IMR-90 (cell line): ENCODE results near the gene NBPF8. TPM values are rescaled to one million over a fixed set of nuclear protein-coding genes. Genes with fewer than 3 reads are reported as not detected.
"Not testable (repeated sequence)": the region's sequence is repeated elsewhere in the genome, so short reads cannot be mapped to it uniquely, and the experiment has no call there.

Source experiments
- ATAC-seq: fragments of 200-7000 bp; cut with Tn5 transposase; 2 replicates; pipeline ENCODE4 v1.9.1; 2020; ENCODE audit warnings: low read depth, mild to moderate bottlenecking, moderate library complexity
- BruUV-seq: library from RNA; stranded (reverse); fragments of 400-500 nt; replicated peaks from 2 replicates; lab custom pipeline; 2021; lab: Mats Ljungman, UMichigan
- CTCF ChIA-PET: fragments of 300-600 bp; formaldehyde crosslinking; extraction: SDS; loops from one replicate; lab custom pipeline; 2021; ENCODE audit warnings: antibody characterized with exemption; lab: Yijun Ruan, JAX
- POLR2A ChIA-PET: fragments of 300-600 bp; sonication (Branson Sonifier 250); formaldehyde crosslinking; loops from one replicate; lab custom pipeline; 2022; ENCODE audit warnings: antibody characterized with exemption; ENCODE audit not compliant: unreplicated experiment; lab: Charles Lee
- DNase-seq: peaks from one replicate; pipeline ENCODE4 v3.0.0; 2013
- H2AFZ ChIP-seq: replicated peaks from 2 replicates; pipeline ENCODE3; 2013; ENCODE audit warnings: low read length, mild to moderate bottlenecking; ENCODE audit not compliant: poor library complexity
- H2AK5ac ChIP-seq: 2 replicates; pipeline ENCODE4 v1.6.1; 2013; ENCODE audit warnings: low read depth, low read length, inconsistent platforms
- H2AK9ac ChIP-seq: replicated peaks from 2 replicates; pipeline ENCODE3; 2013; ENCODE audit warnings: mild to moderate bottlenecking, low read depth, low read length, moderate library complexity; ENCODE audit not compliant: poor library complexity
- H2BK120ac ChIP-seq: 2 replicates; pipeline ENCODE4 v1.6.1; 2013; ENCODE audit warnings: low read depth, low read length, inconsistent platforms
- H2BK15ac ChIP-seq: 3 replicates; pipeline ENCODE4 v1.6.1; 2013; ENCODE audit warnings: low read depth, low read length, inconsistent platforms
- H2BK20ac ChIP-seq: 2 replicates; pipeline ENCODE4 v1.6.1; 2013; ENCODE audit warnings: low read depth, mild to moderate bottlenecking, inconsistent platforms, low read length, moderate library complexity
- H2BK5ac ChIP-seq: 2 replicates; pipeline ENCODE4 v1.6.1; 2013; ENCODE audit warnings: mild to moderate bottlenecking, low read depth, low read length, inconsistent platforms; ENCODE audit not compliant: poor library complexity, severe bottlenecking
- H3K14ac ChIP-seq: replicated peaks from 2 replicates; pipeline ENCODE4 v1.6.1; 2013; ENCODE audit warnings: low read depth, low read length, inconsistent platforms
- H3K18ac ChIP-seq: 2 replicates; pipeline ENCODE4 v1.6.1; 2013; ENCODE audit warnings: low read depth, low read length, control low read depth
- H3K23ac ChIP-seq: 2 replicates; pipeline ENCODE4 v1.6.1; 2013; ENCODE audit warnings: low read depth, low read length, inconsistent platforms
- H3K27ac ChIP-seq: 2 replicates; pipeline ENCODE4 v1.5.1; 2013; ENCODE audit warnings: mild to moderate bottlenecking, control low read depth, low read length; ENCODE audit not compliant: insufficient read depth
- H3K27me3 ChIP-seq: 2 replicates; pipeline ENCODE4 v1.6.1; 2013; ENCODE audit warnings: low read length; ENCODE audit not compliant: control insufficient read depth, insufficient read depth
- H3K36me3 ChIP-seq: 2 replicates; pipeline ENCODE4 v1.6.1; 2013; ENCODE audit warnings: low read length, mixed read lengths; ENCODE audit not compliant: control insufficient read depth, insufficient read depth
- H3K4ac ChIP-seq: 2 replicates; pipeline ENCODE4 v1.6.1; 2013; ENCODE audit warnings: low read depth, low read length, inconsistent platforms
- H3K4me1 ChIP-seq: 2 replicates; pipeline ENCODE4 v1.6.1; 2013; ENCODE audit warnings: low read length, mixed read lengths; ENCODE audit not compliant: control insufficient read depth, insufficient read depth
- H3K4me2 ChIP-seq: 2 replicates; pipeline ENCODE4 v1.6.1; 2013; ENCODE audit warnings: low read depth, mild to moderate bottlenecking, control low read depth, low read length, moderate library complexity
- H3K4me3 ChIP-seq: 2 replicates; pipeline ENCODE4 v1.5.1; 2013; ENCODE audit warnings: low read depth, mild to moderate bottlenecking, control low read depth, low read length, moderate library complexity; ENCODE audit not compliant: insufficient read depth
- H3K56ac ChIP-seq: 2 replicates; pipeline ENCODE4 v1.6.1; 2013; ENCODE audit warnings: low read length, inconsistent platforms; ENCODE audit not compliant: insufficient read depth; ENCODE audit errors: extremely low read depth
- H3K79me1 ChIP-seq, 2 experiments: 2 replicates each; pipeline ENCODE4 v1.6.1; 2013; ENCODE audit warnings: low read length in 2 of 2, inconsistent platforms in 1 of 2, low read depth in 1 of 2
- H3K9ac ChIP-seq: 2 replicates; pipeline ENCODE4 v1.6.1; 2013; ENCODE audit warnings: low read depth, low read length, control low read depth
- H3K9me1 ChIP-seq: 2 replicates; pipeline ENCODE4 v1.6.1; 2013; ENCODE audit warnings: low read length, inconsistent platforms; ENCODE audit not compliant: insufficient read depth
- H3K9me3 ChIP-seq: 2 replicates; pipeline ENCODE4 v1.6.1; 2013; ENCODE audit warnings: low read length; ENCODE audit not compliant: control insufficient read depth, insufficient read depth
- H4K20me1 ChIP-seq: 2 replicates; pipeline ENCODE4 v1.6.1; 2013; ENCODE audit warnings: low read length, inconsistent platforms; ENCODE audit not compliant: insufficient read depth
- H4K5ac ChIP-seq: 2 replicates; pipeline ENCODE4 v1.6.1; 2013; ENCODE audit warnings: mild to moderate bottlenecking, low read depth, low read length, control low read depth
- H4K8ac ChIP-seq, 2 experiments: 2 replicates each; pipeline ENCODE4 v1.6.1; 2013; ENCODE audit warnings: low read depth in 2 of 2, low read length in 2 of 2, control low read depth in 1 of 2, inconsistent platforms in 1 of 2
- H4K91ac ChIP-seq: 2 replicates; pipeline ENCODE4 v1.6.1; 2013; ENCODE audit warnings: low read depth, low read length, inconsistent platforms; ENCODE audit not compliant: insufficient read depth
- WGBS, 2 experiments: methylation state at CpG; one replicate each; pipeline versions ENCODE4 v1.1.5 to v1.1.7; 2013; ENCODE audit warnings: missing lambda C conversion rate in 2 of 2; ENCODE audit not compliant: insufficient read length in 1 of 2; ENCODE audit errors: extremely low coverage in 2 of 2; 5-methylcytosine and 5-hydroxymethylcytosine counted together
- dilution Hi-C: fragments of 300-500 bp; cut with HindIII; formaldehyde crosslinking; loops from one replicate; pipeline ENCODE4 v1.14.3; 2018; ENCODE audit warnings: low sequenced_read_pairs; ENCODE audit not compliant: unreplicated experiment
- in situ Hi-C: fragments of 300-500 bp; cut with MboI; formaldehyde crosslinking; loops from 3 replicates; pipeline ENCODE4 v1.14.3; 2019; ENCODE audit warnings: low sequenced_read_pairs, inconsistent platforms, mixed read lengths
- intact Hi-C: fragments of 100-400 bp; cut with micrococcal nuclease; formaldehyde crosslinking; loops from 2 replicates; pipeline ENCODE4 v1.10.0; 2022
- polyA plus RNA-seq, 3 experiments: library from polyadenylated mRNA; depleted of rRNA; stranded (reverse); fragments of >200 nt; gene quantifications; 2 replicates each; pipeline ENCODE4 v1.2.3, GENCODE V29; 2012; ENCODE audit warnings: low replicate concordance in 1 of 3
- total RNA-seq: library from RNA; depleted of rRNA; stranded (reverse); fragments of >200 nt; gene quantifications from 2 replicates; pipeline ENCODE4 v1.2.3, GENCODE V29; 2012

The NBPF8 gene
- total and polyA plus RNA-seq, 2 of the 4 experiments (the other 2 are of a cell fraction) = 13.4 to 29.4 TPM

GRCh38 chr1:120414451-120414850 lies 384 bp upstream of the NBPF8 start:
- H4K20me1 ChIP-seq, H4K5ac ChIP-seq, H3K4ac ChIP-seq, in situ Hi-C loops, H3K18ac ChIP-seq, H3K36me3 ChIP-seq, H2BK15ac ChIP-seq, H3K4me1 ChIP-seq, CTCF ChIA-PET, H3K27ac ChIP-seq, H3K56ac ChIP-seq, intact Hi-C loops, H3K27me3 ChIP-seq, H4K91ac ChIP-seq, H2AFZ ChIP-seq, BruUV-seq, H3K79me1 ChIP-seq, H2AK5ac ChIP-seq, H3K23ac ChIP-seq, H2BK5ac ChIP-seq, DNase-seq, H2BK20ac ChIP-seq, H3K4me2 ChIP-seq, H2BK120ac ChIP-seq, H2AK9ac ChIP-seq, H4K8ac ChIP-seq, POLR2A ChIA-PET, H3K9me3 ChIP-seq, dilution Hi-C loops, H3K9me1 ChIP-seq, H3K9ac ChIP-seq, H3K14ac ChIP-seq: not testable (repeated sequence)
- WGBS, 2 experiments = no CpG with 5 or more reads among the region's 16 CpGs
- ATAC-seq = peak; percentile 16
- H3K4me3 ChIP-seq = peak overlapping the region; percentile 49; the same call in 1 of the 2 replicates

- H3K79me1 ChIP-seq, H2BK20ac ChIP-seq, H4K8ac ChIP-seq, H3K4ac ChIP-seq, in situ Hi-C loops, H3K27me3 ChIP-seq, H3K36me3 ChIP-seq, H3K4me1 ChIP-seq, H2BK120ac ChIP-seq, BruUV-seq, H4K91ac ChIP-seq, dilution Hi-C loops, H2AK5ac ChIP-seq, H3K18ac ChIP-seq, intact Hi-C loops, H3K56ac ChIP-seq, POLR2A ChIA-PET, H4K20me1 ChIP-seq, H4K5ac ChIP-seq, H2BK15ac ChIP-seq, CTCF ChIA-PET, H2BK5ac ChIP-seq, H3K9me1 ChIP-seq, H2AK9ac ChIP-seq, H3K9me3 ChIP-seq: not testable (repeated sequence)
- Histone ChIP-seq H3K9ac (peak overlapping the region; percentile 53), H3K14ac (peak overlapping the region; percentile 52), H3K23ac (peak overlapping the region; percentile 79), H3K4me3 (peak overlapping the region; percentile 41), H2AFZ (peak overlapping the region; percentile 33), H3K4me2 (peak overlapping the region; percentile 76), H3K27ac (peak overlapping the region; percentile 30; the same call in 1 of the 2 replicates)
- 0% methylated on average over 3 of the region's 23 CpGs; no CpG with 5 or more reads in 1 of the 2 experiments for WGBS, 2 experiments
- DNase-seq = peak; percentile 51
- ATAC-seq = peak; percentile 76
Observed at GRCh38 chr1:120415492-120415961, 692 bp downstream of the NBPF8 start.
